ENCODE data around the gene NAALAD2. TPM values are rescaled to one million over a fixed set of nuclear protein-coding genes. Genes with fewer than 3 reads are reported as not detected.

Gene NAALAD2
- polyA plus RNA-seq, 1 experiment: not detected

DNA sequence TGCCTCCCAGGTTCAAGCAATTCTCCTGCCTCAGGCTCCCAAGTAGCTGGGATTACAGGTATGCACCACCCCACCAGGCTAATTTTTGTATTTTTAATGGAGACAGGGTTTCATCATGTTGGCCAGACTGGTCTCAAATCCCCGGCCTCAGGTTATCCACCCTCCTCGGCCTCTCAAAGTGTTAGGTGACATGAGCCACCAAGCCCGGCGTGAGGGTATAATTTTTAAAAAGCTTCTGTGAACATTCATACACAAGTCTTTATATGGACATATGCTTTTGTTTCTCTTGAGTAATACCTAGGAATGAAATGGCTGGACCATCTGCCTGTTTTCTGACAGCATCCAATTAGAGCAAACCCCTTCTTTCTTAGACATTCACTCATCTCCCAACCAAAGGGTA lies 14.3 kb upstream of the NAALAD2 start:
- DNase-seq (ENCODE audit: low read depth): no peak
- POLR2A ChIA-PET: no interaction called here
- Histone ChIP-seq H3K36me3 (ENCODE audit: control insufficient read depth, insufficient read depth, low read length) (no peaks in the 10 kb centered on the region), H3K27me3 (ENCODE audit: control insufficient read depth, insufficient read depth, low read length) (no peaks in the 10 kb centered on the region), H3K4me3 (ENCODE audit: low read depth, low read length) (no peak overlapping the region)
- CTCF ChIA-PET: no interaction called here
- TF ChIP-seq, protein P1, sequence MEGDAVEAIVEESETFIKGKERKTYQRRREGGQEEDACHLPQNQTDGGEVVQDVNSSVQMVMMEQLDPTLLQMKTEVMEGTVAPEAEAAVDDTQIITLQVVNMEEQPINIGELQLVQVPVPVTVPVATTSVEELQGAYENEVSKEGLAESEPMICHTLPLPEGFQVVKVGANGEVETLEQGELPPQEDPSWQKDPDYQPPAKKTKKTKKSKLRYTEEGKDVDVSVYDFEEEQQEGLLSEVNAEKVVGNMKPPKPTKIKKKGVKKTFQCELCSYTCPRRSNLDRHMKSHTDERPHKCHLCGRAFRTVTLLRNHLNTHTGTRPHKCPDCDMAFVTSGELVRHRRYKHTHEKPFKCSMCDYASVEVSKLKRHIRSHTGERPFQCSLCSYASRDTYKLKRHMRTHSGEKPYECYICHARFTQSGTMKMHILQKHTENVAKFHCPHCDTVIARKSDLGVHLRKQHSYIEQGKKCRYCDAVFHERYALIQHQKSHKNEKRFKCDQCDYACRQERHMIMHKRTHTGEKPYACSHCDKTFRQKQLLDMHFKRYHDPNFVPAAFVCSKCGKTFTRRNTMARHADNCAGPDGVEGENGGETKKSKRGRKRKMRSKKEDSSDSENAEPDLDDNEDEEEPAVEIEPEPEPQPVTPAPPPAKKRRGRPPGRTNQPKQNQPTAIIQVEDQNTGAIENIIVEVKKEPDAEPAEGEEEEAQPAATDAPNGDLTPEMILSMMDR (IDR thresholded peaks at IDR 0.05; ENCODE audit: insufficient read depth, low read depth, low read length): no peak

DNA sequence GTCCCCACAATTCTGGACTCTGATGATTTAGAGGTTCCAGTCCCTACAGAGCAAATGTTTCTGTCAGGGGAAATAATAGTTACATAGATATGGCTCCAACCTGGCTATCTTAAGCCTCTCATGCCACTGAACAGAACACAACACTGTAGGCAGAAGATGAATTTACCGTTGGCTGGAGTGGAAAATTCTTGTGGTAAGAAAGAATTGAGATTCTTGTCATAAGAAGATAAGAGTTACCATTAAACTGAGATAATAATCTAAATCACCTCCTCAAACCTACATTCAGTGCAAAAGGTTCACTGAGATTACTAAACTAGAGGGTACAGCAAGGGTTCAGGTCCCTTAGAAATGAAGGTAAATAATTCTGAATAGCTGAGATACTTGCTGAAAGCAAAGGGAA lies 10.1 kb upstream of the NAALAD2 start:
- TF ChIP-seq, protein P1 (IDR thresholded peaks at IDR 0.05; ENCODE audit: insufficient read depth, low read depth, low read length): no peak
- no peak for DNase-seq (ENCODE audit: low read depth)
- H3K4me3 ChIP-seq (ENCODE audit: low read depth, low read length): no peak overlapping the region
- H3K27me3 ChIP-seq (ENCODE audit: control insufficient read depth, insufficient read depth, low read length): no peaks in the 10 kb centered on the region
- ChIA-PET CTCF (no interaction called here), POLR2A (no interaction called here)
- H3K36me3 ChIP-seq (ENCODE audit: control insufficient read depth, insufficient read depth, low read length): no peaks in the 10 kb centered on the region

DNA sequence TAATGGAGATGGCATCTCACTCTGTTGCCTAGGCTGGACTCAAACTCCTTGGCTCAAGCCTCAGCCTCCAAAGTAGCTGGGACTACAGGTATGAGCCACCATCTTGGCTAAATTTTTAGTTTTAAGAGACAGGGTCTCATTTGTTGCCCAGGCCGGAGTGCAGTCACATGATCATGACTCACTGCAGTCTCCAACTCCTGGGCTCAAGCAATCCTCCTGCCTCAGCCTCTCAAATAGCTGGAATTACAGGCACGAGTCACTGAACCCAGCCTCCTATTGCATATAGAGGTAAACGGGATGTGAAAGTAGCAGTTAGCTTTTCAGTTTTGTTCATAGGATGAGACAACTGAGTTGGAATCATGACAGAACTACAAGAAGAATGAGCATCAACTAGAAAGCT lies 9.5 kb upstream of the NAALAD2 start:
- no peak for DNase-seq (ENCODE audit: low read depth)
- ChIA-PET POLR2A (no interaction called here), CTCF (no interaction called here)
- no peaks in the 10 kb centered on the region for H3K36me3 ChIP-seq (ENCODE audit: control insufficient read depth, insufficient read depth, low read length)
- TF ChIP-seq, protein P1 (IDR thresholded peaks at IDR 0.05; ENCODE audit: insufficient read depth, low read depth, low read length): no peak
- no peak overlapping the region for H3K4me3 ChIP-seq (ENCODE audit: low read depth, low read length)
- H3K27me3 ChIP-seq (ENCODE audit: control insufficient read depth, insufficient read depth, low read length): no peaks in the 10 kb centered on the region

DNA sequence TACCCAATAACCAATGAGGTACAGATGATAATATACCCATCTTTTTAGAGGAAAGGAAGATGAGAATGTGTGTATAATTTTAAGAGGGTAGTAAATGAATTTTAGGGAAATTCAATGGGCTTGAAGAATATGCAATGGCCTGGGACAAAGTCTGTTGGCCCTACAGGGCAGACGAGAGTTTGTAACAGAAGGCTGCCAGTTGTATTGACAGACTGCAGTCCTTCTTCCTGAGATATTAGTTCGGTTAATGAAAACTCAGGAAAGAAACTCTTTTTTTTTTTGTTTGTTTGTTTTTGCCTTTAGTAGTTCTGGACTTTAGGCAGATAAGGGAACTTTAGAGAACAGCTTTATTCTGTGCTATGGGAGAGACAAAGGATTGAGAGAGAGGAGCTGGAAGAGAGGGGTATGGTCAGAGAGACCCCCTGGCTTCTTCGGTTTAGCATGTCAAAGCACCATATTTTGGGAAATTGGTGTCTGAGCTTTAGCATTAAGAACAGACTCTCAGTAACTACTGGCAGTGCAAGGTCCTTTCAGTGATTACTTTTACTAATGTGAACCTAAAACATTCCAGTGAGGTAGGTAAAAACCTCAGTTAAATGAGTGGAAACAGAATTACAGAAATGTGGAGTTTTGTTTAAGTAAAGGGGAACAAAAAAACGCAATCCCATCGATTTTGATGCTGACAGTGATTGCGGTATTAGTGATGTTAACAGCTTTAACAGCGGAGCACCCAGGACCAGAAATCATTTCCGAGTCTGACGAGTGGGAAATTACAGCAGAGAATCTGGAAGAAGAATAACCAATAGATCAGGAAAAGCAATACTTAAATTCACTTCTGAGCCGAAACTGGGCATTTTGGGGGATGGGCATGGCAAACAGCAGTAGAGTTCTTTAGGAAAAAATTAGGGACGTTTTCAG lies 644 bp upstream of the NAALAD2 start:
- no peak for DNase-seq (ENCODE audit: low read depth)
- Histone ChIP-seq H3K36me3 (ENCODE audit: control insufficient read depth, insufficient read depth, low read length) (no peaks in the 10 kb centered on the region), H3K27me3 (ENCODE audit: control insufficient read depth, insufficient read depth, low read length) (no peaks in the 10 kb centered on the region), H3K4me3 (ENCODE audit: low read depth, low read length) (peak overlapping the region; percentile 40)
- TF ChIP-seq, protein P1 (IDR thresholded peaks at IDR 0.05; ENCODE audit: insufficient read depth, low read depth, low read length): no peak
- ChIA-PET CTCF (no interaction called here), POLR2A (no interaction called here)

DNA sequence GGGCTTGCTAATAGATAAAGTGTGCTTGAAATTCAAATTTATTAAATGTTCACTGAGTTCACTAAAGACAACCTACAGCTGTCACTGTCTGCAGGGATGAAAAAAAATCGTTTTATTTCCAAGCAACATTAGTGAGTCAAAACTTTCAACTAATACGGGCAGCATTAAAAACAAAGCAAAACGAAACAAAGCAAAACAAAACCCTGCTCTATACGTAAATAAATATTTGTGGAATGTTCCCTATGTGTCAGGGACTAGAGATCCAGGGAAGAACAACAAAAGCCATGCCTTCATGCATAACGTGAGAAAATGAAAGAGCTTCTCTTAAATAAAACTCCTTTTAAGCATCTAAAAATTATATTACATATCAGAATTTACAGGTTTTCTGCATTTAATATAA lies 553 bp downstream of the NAALAD2 start:
- no peaks in the 10 kb centered on the region for H3K27me3 ChIP-seq (ENCODE audit: control insufficient read depth, insufficient read depth, low read length)
- no peak for DNase-seq (ENCODE audit: low read depth)
- peak overlapping the region; percentile 40 for H3K4me3 ChIP-seq (ENCODE audit: low read depth, low read length)
- TF ChIP-seq, protein P1 (IDR thresholded peaks at IDR 0.05; ENCODE audit: insufficient read depth, low read depth, low read length): no peak
- no peaks in the 10 kb centered on the region for H3K36me3 ChIP-seq (ENCODE audit: control insufficient read depth, insufficient read depth, low read length)
- ChIA-PET POLR2A (interaction anchor here (0.7 kb wide), 1 partner anchor 921 kb away, joined by 3 read pairs; no protein-coding TSS in a partner anchor), CTCF (no interaction called here)

Measured in BJ (cell line).